NOMO-1 treated with dmso at 0.1 percent for 144 hours (cell line): ENCODE results near the gene NRXN3.

Experiments used
- DNase-seq: peaks from one replicate; lab custom pipeline; 2025; ENCODE audit not compliant: unreplicated experiment; lab: John Stamatoyannopoulos, UW

NRXN3 gene

GRCh38 chr14:79493081-79493645 lies 1323.0 kb downstream of the NRXN3 start:
- DNase-seq: no peak

- no peak for DNase-seq
Measured at GRCh38 chr14:79496701-79497100, 1326.5 kb downstream of the NRXN3 start.

- no peak for DNase-seq
Measured at GRCh38 chr14:79500489-79500888, 1330.3 kb downstream of the NRXN3 start.

- no peak for DNase-seq
Measured at GRCh38 chr14:79502136-79502750, 1332.1 kb downstream of the NRXN3 start.

GRCh38 chr14:79502751-79503148 lies 1332.6 kb downstream of the NRXN3 start:
- no peak for DNase-seq

- no peak for DNase-seq
Measured at GRCh38 chr14:79510659-79511058, 1340.5 kb downstream of the NRXN3 start.

GRCh38 chr14:79511146-79511545 lies 1341.0 kb downstream of the NRXN3 start:
- DNase-seq: no peak

GRCh38 chr14:79513446-79513845 lies 1343.3 kb downstream of the NRXN3 start:
- DNase-seq: no peak

- DNase-seq: no peak
Measured at GRCh38 chr14:79514700-79515099, 1344.5 kb downstream of the NRXN3 start.

GRCh38 chr14:79515158-79515557 lies 1345.0 kb downstream of the NRXN3 start:
- DNase-seq: no peak

GRCh38 chr14:79516009-79516408 lies 1345.8 kb downstream of the NRXN3 start:
- no peak for DNase-seq

GRCh38 chr14:79525416-79525815 lies 1355.2 kb downstream of the NRXN3 start:
- no peak for DNase-seq

GRCh38 chr14:79528828-79529416 lies 1358.7 kb downstream of the NRXN3 start:
- DNase-seq: no peak

GRCh38 chr14:79530555-79530954 lies 1360.4 kb downstream of the NRXN3 start:
- DNase-seq: no peak

- DNase-seq: no peak
Measured at GRCh38 chr14:79534703-79535353, 1364.7 kb downstream of the NRXN3 start.

GRCh38 chr14:79540394-79540793 lies 1370.2 kb downstream of the NRXN3 start:
- no peak for DNase-seq

- no peak for DNase-seq
Measured at GRCh38 chr14:79542121-79542520, 1371.9 kb downstream of the NRXN3 start.

- DNase-seq: no peak
Measured at GRCh38 chr14:79543348-79543747, 1373.2 kb downstream of the NRXN3 start.

- DNase-seq: no peak
Measured at GRCh38 chr14:79543967-79544697, 1374.0 kb downstream of the NRXN3 start.

- DNase-seq: no peak
Measured at GRCh38 chr14:79544698-79545070, 1374.5 kb downstream of the NRXN3 start.

- no peak for DNase-seq
Measured at GRCh38 chr14:79548836-79549235, 1378.7 kb downstream of the NRXN3 start.

GRCh38 chr14:79549515-79549914 lies 1379.3 kb downstream of the NRXN3 start:
- no peak for DNase-seq
